PC-9 (cell line): ENCODE results near the gene HSPA9. TPM values are rescaled to one million over a fixed set of nuclear protein-coding genes. Genes with fewer than 3 reads are reported as not detected.
"Not testable (repeated sequence)": the region's sequence is repeated elsewhere in the genome, so short reads cannot be mapped to it uniquely, and the experiment has no call there.

Experiments
- BruUV-seq: library from RNA; stranded (reverse); fragments of 400-500 nt; replicated peaks from 2 replicates; lab custom pipeline; 2021; lab: Mats Ljungman, UMichigan
- CTCF ChIA-PET: fragments of 300-600 bp; sonication (Branson Sonifier 250); formaldehyde crosslinking; loops from one replicate; lab custom pipeline; 2022; ENCODE audit warnings: antibody characterized with exemption; lab: Charles Lee
- POLR2A ChIA-PET: fragments of 300-600 bp; sonication (Branson Sonifier 250); formaldehyde crosslinking; loops from one replicate; lab custom pipeline; 2022; ENCODE audit warnings: antibody characterized with exemption; ENCODE audit not compliant: unreplicated experiment; lab: Charles Lee
- DNase-seq, 2 experiments: peaks; one replicate each; pipeline versions ENCODE4 v3.0.0 to v3.0.0-alpha.2; 2015 to 2022; ENCODE audit warnings: mixed read lengths in 1 of 2
- H2AFZ ChIP-seq: fragments of 200-600 bp; sonication (generic); 2 replicates; pipeline ENCODE4 v1.8.1; 2017; ENCODE audit warnings: antibody characterized with exemption
- H3F3A ChIP-seq: fragments of 200-600 bp; sonication (generic); 2 replicates; pipeline ENCODE4 v1.8.1; 2017; ENCODE audit warnings: antibody characterized with exemption, mild to moderate bottlenecking, low read depth; ENCODE audit not compliant: insufficient read depth
- H3K27ac ChIP-seq: fragments of 200-600 bp; sonication (generic); 2 replicates; pipeline ENCODE4 v1.6.1; 2016; ENCODE audit warnings: mixed run types
- H3K27me3 ChIP-seq: fragments of 200-600 bp; sonication (generic); 2 replicates; pipeline ENCODE4 v1.6.1; 2016; ENCODE audit warnings: low read depth, mixed run types; ENCODE audit not compliant: insufficient read depth
- H3K36me3 ChIP-seq: fragments of 200-600 bp; sonication (generic); 2 replicates; pipeline ENCODE4 v1.6.1; 2016; ENCODE audit warnings: low read depth, mixed run types
- H3K4me1 ChIP-seq: fragments of 200-600 bp; sonication (generic); replicated peaks from 2 replicates; pipeline ENCODE4 v1.6.1; 2016; ENCODE audit warnings: mixed run types; ENCODE audit not compliant: insufficient read depth
- H3K4me2 ChIP-seq: fragments of 200-600 bp; sonication (generic); 2 replicates; pipeline ENCODE4 v1.6.1; 2017; ENCODE audit warnings: mixed run types
- H3K4me3 ChIP-seq: fragments of 200-600 bp; sonication (generic); 2 replicates; pipeline ENCODE4 v1.6.1; 2016; ENCODE audit warnings: mixed run types
- H3K79me2 ChIP-seq: fragments of 200-600 bp; sonication (generic); 2 replicates; pipeline ENCODE4 v1.6.1; 2017; ENCODE audit warnings: low read depth, mixed run types
- H3K9me2 ChIP-seq: fragments of 200-600 bp; sonication (generic); 2 replicates; pipeline ENCODE4 v1.8.1; 2017; ENCODE audit warnings: mild to moderate bottlenecking; ENCODE audit not compliant: insufficient read depth
- H3K9me3 ChIP-seq: fragments of 200-600 bp; sonication (generic); 2 replicates; pipeline ENCODE4 v1.8.1; 2016; ENCODE audit warnings: low read depth; ENCODE audit not compliant: insufficient read depth
- H4K20me1 ChIP-seq: fragments of 200-600 bp; sonication (generic); 2 replicates; pipeline ENCODE4 v1.8.1; 2017; ENCODE audit not compliant: insufficient read depth
- CTCF ChIP-seq: fragments of 200-600 bp; sonication (generic); conservative IDR thresholded peaks from 2 replicates; pipeline ENCODE4 v1.6.1; 2017; ENCODE audit warnings: mixed run types, antibody characterized with exemption, mild to moderate bottlenecking, moderate library complexity
- EZH2 ChIP-seq: fragments of 200-600 bp; sonication (generic); IDR thresholded peaks from 2 replicates; pipeline ENCODE4 v1.8.0; 2017; ENCODE audit warnings: antibody characterized with exemption, low read depth
- intact Hi-C: fragments of 100-400 bp; cut with micrococcal nuclease; formaldehyde crosslinking; loops from one replicate; pipeline ENCODE4 v1.10.0; 2022; ENCODE audit not compliant: unreplicated experiment
- total RNA-seq: library from RNA; stranded (reverse); gene quantifications from 2 replicates; pipeline ENCODE4 v1.2.3, GENCODE V29; 2021

HSPA9 gene
- total RNA-seq, 1 experiment from 2014 or later = 256 TPM

GRCh38 chr5:138508958-138509357, 66.2 kb downstream of the HSPA9 start:
- intact Hi-C loops = no loop called here
- no peak overlapping the region for H3K27ac ChIP-seq
- no peak for DNase-seq
- H3K9me2 ChIP-seq = no peaks in the 10 kb centered on the region
- H3K9me3 ChIP-seq = no peaks in the 10 kb centered on the region
- TF ChIP-seq CTCF (no peak), EZH2 (no peak)
- POLR2A ChIA-PET = no interaction called here
- CTCF ChIA-PET = no interaction called here
- H3K4me2 ChIP-seq = no peak overlapping the region
- peaks cover 46% of the 10 kb centered on the region for H3F3A ChIP-seq
- H3K27me3 ChIP-seq = no peaks in the 10 kb centered on the region
- no peak overlapping the region for H2AFZ ChIP-seq
- H3K4me1 ChIP-seq = no peaks in the 10 kb centered on the region
- BruUV-seq = no TSS peak
- peaks cover 34% of the 10 kb centered on the region for H3K36me3 ChIP-seq
- H3K79me2 ChIP-seq = no peaks in the 10 kb centered on the region
- no peak overlapping the region for H3K4me3 ChIP-seq
- H4K20me1 ChIP-seq = peaks cover 29% of the 10 kb centered on the region

- H3K27ac ChIP-seq, H3K4me1 ChIP-seq, H2AFZ ChIP-seq, H3K4me2 ChIP-seq, H3K4me3 ChIP-seq, POLR2A ChIA-PET, DNase-seq, CTCF ChIA-PET, H3K27me3 ChIP-seq, H3K79me2 ChIP-seq, H3K9me3 ChIP-seq, BruUV-seq, intact Hi-C loops, H3K9me2 ChIP-seq: not testable (repeated sequence)
- Histone ChIP-seq H3F3A (peaks cover 54% of the 10 kb centered on the region), H3K36me3 (peaks cover 23% of the 10 kb centered on the region), H4K20me1 (peaks cover 24% of the 10 kb centered on the region)
Observed at GRCh38 chr5:138507485-138507884, 67.7 kb downstream of the HSPA9 start.

- Histone ChIP-seq H3K36me3 (peaks cover 21% of the 10 kb centered on the region), H3K4me2 (no peak overlapping the region), H3K9me2 (no peaks in the 10 kb centered on the region), H3K27ac (no peak overlapping the region), H3K4me1 (no peaks in the 10 kb centered on the region), H4K20me1 (peaks cover 21% of the 10 kb centered on the region), H3K4me3 (no peak overlapping the region), H3K79me2 (no peaks in the 10 kb centered on the region), H3K27me3 (no peaks in the 10 kb centered on the region), H3F3A (peaks cover 52% of the 10 kb centered on the region), H2AFZ (no peak overlapping the region), H3K9me3 (no peaks in the 10 kb centered on the region)
- intact Hi-C loops = no loop called here
- ChIA-PET POLR2A (no interaction called here), CTCF (no interaction called here)
- DNase-seq = no peak
- no TSS peak for BruUV-seq
- no peak for TF ChIP-seq EZH2
- TF ChIP-seq CTCF = no peak
Observed at GRCh38 chr5:138506370-138507306, 68.6 kb downstream of the HSPA9 start.
